Lower leg skin (tissue), 4 donors: ENCODE measurements around the gene GAL3ST1. TPM values are rescaled to one million over a fixed set of nuclear protein-coding genes. Genes with fewer than 3 reads are reported as not detected.

Experiments
- DNase-seq, 2 donors: peaks; one replicate each; pipeline ENCODE4 v3.0.0-alpha.2; 2019; ENCODE audit warnings: low spot score in 2 of 2
- H3K4me3 ChIP-seq: fragments of 200-600 bp; sonication (generic); 2 replicates; pipeline ENCODE4 v1.5.1; 2017; ENCODE audit warnings: mild to moderate bottlenecking, low read depth; ENCODE audit not compliant: poor library complexity, severe bottlenecking
- CTCF ChIP-seq, 3 donors: fragments of 450-650 bp; IDR thresholded peaks; one replicate each; pipeline ENCODE4 v1.5.1; 2016; ENCODE audit warnings: antibody characterized with exemption in 3 of 3, mild to moderate bottlenecking in 3 of 3, moderate library complexity in 2 of 3
- POLR2A ChIP-seq, 2 donors: fragments of 450-650 bp; IDR thresholded peaks; one replicate each; pipeline ENCODE4 v1.6.1; 2016 to 2017; ENCODE audit warnings: antibody characterized with exemption in 2 of 2, mild to moderate bottlenecking in 1 of 2, moderate library complexity in 1 of 2
- WGBS, 2 donors: methylation state at CpG; one replicate each; pipeline ENCODE4 v1.1.5; 2018; 5-methylcytosine and 5-hydroxymethylcytosine counted together
- intact Hi-C: fragments of 100-400 bp; cut with DNase I; formaldehyde crosslinking; loops from one replicate; pipeline ENCODE4 v1.15.0; 2023; ENCODE audit warnings: low total_unique reads
- total RNA-seq, 4 donors: library from RNA; depleted of rRNA; stranded (reverse); fragments of >200 nt; gene quantifications; one replicate each; pipeline ENCODE4 v1.1.0, GENCODE V29; 2016

GAL3ST1 gene
- total RNA-seq, 4 donors from 2014 or later = 0.61 to 6.4 (median 1.9) TPM

- 78 to 89% methylated on average over 4 of the region's 4 CpGs for WGBS, 2 donors
- DNase-seq = no peak
- H3K4me3 ChIP-seq = no peak overlapping the region
- TF ChIP-seq POLR2A (IDR thresholded peaks at IDR 0.05) (no peak), CTCF (IDR thresholded peaks at IDR 0.05) (no peak)
- intact Hi-C loops = no loop called here
Measured at GRCh38 chr22:30526656-30527055, 47.8 kb downstream of the GAL3ST1 start.

GRCh38 chr22:30523646-30524489 is 50.6 kb downstream of the GAL3ST1 start:
- H3K4me3 ChIP-seq = no peak overlapping the region
- TF ChIP-seq CTCF (IDR thresholded peaks at IDR 0.05) (no peak), POLR2A (IDR thresholded peaks at IDR 0.05) (no peak)
- intact Hi-C loops = no loop called here
- no peak for DNase-seq
- WGBS, 2 donors = 75 to 78% methylated on average over 8 of the region's 8 CpGs

GRCh38 chr22:30521368-30522156 is 52.9 kb downstream of the GAL3ST1 start:
- intact Hi-C loops = no loop called here
- no peak overlapping the region for H3K4me3 ChIP-seq
- no peak for TF ChIP-seq POLR2A (IDR thresholded peaks at IDR 0.05)
- TF ChIP-seq CTCF (IDR thresholded peaks at IDR 0.05) = no peak
- 78% methylated on average over 5 of the region's 5 CpGs for WGBS, 2 donors
- no peak for DNase-seq

GRCh38 chr22:30519842-30520425 is 54.5 kb downstream of the GAL3ST1 start:
- TF ChIP-seq CTCF (IDR thresholded peaks at IDR 0.05) (no peak), POLR2A (IDR thresholded peaks at IDR 0.05) (no peak)
- no peak overlapping the region for H3K4me3 ChIP-seq
- 82 to 89% methylated on average over 6 to 7 of the region's 7 CpGs for WGBS, 2 donors
- DNase-seq = no peak
- intact Hi-C loops = no loop called here

GRCh38 chr22:30516731-30517130 is 57.7 kb downstream of the GAL3ST1 start:
- no peak overlapping the region for H3K4me3 ChIP-seq
- no peak for TF ChIP-seq CTCF (IDR thresholded peaks at IDR 0.05)
- TF ChIP-seq POLR2A (IDR thresholded peaks at IDR 0.05) = no peak
- no peak for DNase-seq
- 85 to 91% methylated on average over 5 of the region's 5 CpGs for WGBS, 2 donors
- intact Hi-C loops = no loop called here
